Heart right ventricle (tissue), 16 donors: Measurements from ENCODE around the gene MLX. TPM values are rescaled to one million over a fixed set of nuclear protein-coding genes. Genes with fewer than 3 reads are reported as not detected.
"Not testable (repeated sequence)": the region's sequence is repeated elsewhere in the genome, so short reads cannot be mapped to it uniquely, and the experiment has no call there.

ENCODE experiments used
- ATAC-seq, 8 donors: fragments of 200-7000 bp; cut with Tn5 transposase; one replicate each; pipeline ENCODE4 v1.9.1; 2020; ENCODE audit warnings: mild to moderate bottlenecking in 8 of 8, moderate library complexity in 8 of 8, moderate number of reproducible peaks in 1 of 8
- DNase-seq, 2 donors: peaks; one replicate each; pipeline ENCODE4 v3.0.0-alpha.2; 2020
- H3K27ac ChIP-seq, 10 donors: fragments of 200-600 bp; sonication (generic) in 2 of 10; one replicate each; pipeline versions ENCODE4 v1.5.0 to v1.8.0; 2020 to 2022; ENCODE audit warnings: mild to moderate bottlenecking in 3 of 10
- H3K27me3 ChIP-seq, 7 donors: fragments of 200-600 bp; one replicate each; pipeline ENCODE4 v1.8.0; 2021 to 2022; ENCODE audit warnings: mild to moderate bottlenecking in 2 of 7
- H3K36me3 ChIP-seq, 9 donors: fragments of 200-600 bp; sonication (generic) in 1 of 9; one replicate each; pipeline versions ENCODE4 v1.5.0 to v1.8.0; 2020 to 2022; ENCODE audit warnings: mild to moderate bottlenecking in 2 of 9
- H3K4me1 ChIP-seq, 9 donors: fragments of 200-600 bp; sonication (generic) in 1 of 9; one replicate each; pipeline versions ENCODE4 v1.5.0 to v1.8.0; 2020 to 2022; ENCODE audit warnings: mild to moderate bottlenecking in 4 of 9
- H3K4me3 ChIP-seq, 10 donors: fragments of 200-600 bp; sonication (generic) in 2 of 10; one replicate each; pipeline versions ENCODE4 v1.5.0 to v1.8.0; 2020 to 2022; ENCODE audit warnings: mild to moderate bottlenecking in 7 of 10, moderate library complexity in 2 of 10
- H3K9me3 ChIP-seq, 11 donors: fragments of 200-600 bp in 10 of 11; sonication (generic) in 2 of 11; one replicate each; pipeline versions ENCODE4 v1.5.0 to v1.8.0; 2013 to 2022; ENCODE audit warnings: mild to moderate bottlenecking in 2 of 11, control low read depth in 1 of 11, moderate library complexity in 1 of 11
- WGBS, 2 donors: extraction: QIAGEN DNeasy Blood & Tissue Kit; methylation state at CpG; one replicate each; pipeline ENCODE4 v1.1.7; 2013; ENCODE audit warnings: inconsistent platforms in 1 of 2; 5-methylcytosine and 5-hydroxymethylcytosine counted together
- intact Hi-C, 10 donors: fragments of 100-400 bp; cut with DNase I; formaldehyde crosslinking; loops; one replicate each; pipeline versions ENCODE4 v1.11.1 to v1.14.2; 2022
- polyA plus RNA-seq, 2 donors: library from polyadenylated mRNA; stranded (reverse); fragments of 200-250 nt; gene quantifications; one replicate each; pipeline ENCODE4 v1.2.3, GENCODE V29; 2013
- total RNA-seq, 10 donors: library from RNA; stranded (reverse); fragmentation: NEBNext Ultra II Directional in 3 of 10; extraction: Animal tissue kit (Norgen Biotek cat#: 25700) in 3 of 10; gene quantifications; one replicate each; pipeline versions ENCODE4 v1.2.1 to v1.2.4, GENCODE V29; 2021 to 2023
- TF ChIP-seq, protein P1 (sequence below), 9 donors: fragments of 200-600 bp; sonication (generic) in 2 of 9; IDR thresholded peaks; one replicate each; pipeline versions ENCODE4 v1.5.0 to v1.8.0; 2021 to 2022; ENCODE audit warnings: antibody characterized with exemption in 9 of 9, mild to moderate bottlenecking in 5 of 9, moderate library complexity in 1 of 9
- donor health status: Arrhythmogenic right ventricular cardiomyopathy.
- donor health status: ischemic (EF 13 %, LVEDD 7.1; RV severe dilation, severe dysfunction).
- donor health status: healthy with polysubstance abuse.
- donor health status: DM: no; HTN: yes; CAD: no.
- donor health status: DM: no; HTN: no; CAD: no.
- donor health status: ischemic (EF 25% LVEDD 6.9; RV normal size, moderate dysfunction).
- donor health status: ischemic (EF 25% LVEDD 5.7; RV mildly dilated, moderate dysfunction).
- donor health status: healthy.
- donor health status: DM: yes; HTN: yes; CAD: no.
- donor health status: Ischemic cardiomyopathy.
- donor health status: ischemic (EF 35%, LVEDD 5.7; RV mildly dilated, moderate dysfunction).
- donor health status: nonischemic (EF 11% LVEDD 7.7; RV severe dilation, severe dysfunction).
- donor health status: DM: yes; HTN: yes; CAD: no.
- donor health status: PGD.
- donor health status: ischemic (EF 29% LVEDD 5.4; RV normal size, mild dysfunction).
- donor health status: nonischemic (EF 23%, LVEDD 6.1; RV moderate dilation, normal function).

The MLX gene
- total and polyA plus RNA-seq, 12 donors, result 45.7 to 87.2 (median 56.9) TPM

DNA sequence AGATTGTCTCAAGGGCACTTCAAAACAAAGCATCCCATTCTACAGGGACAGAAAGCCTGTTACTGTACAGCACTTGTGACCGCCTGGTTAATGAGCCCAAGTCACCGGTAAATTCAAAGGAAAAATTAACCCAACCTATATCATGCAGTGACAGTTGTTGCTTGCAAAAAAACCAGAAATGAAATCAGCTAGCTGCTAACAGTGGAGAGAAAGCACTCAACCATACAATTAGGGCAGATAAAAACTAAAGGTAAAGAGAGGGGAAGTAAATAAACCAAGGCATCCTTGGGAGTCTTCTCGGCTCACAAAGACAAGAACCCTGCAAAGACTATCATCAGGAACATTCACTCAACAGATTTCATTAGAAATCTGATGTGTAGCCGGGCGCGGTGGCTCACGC lies 36.4 kb downstream of the MLX start:
- H3K36me3 ChIP-seq, result peaks cover 0 to 32% (median 0%) of the 10 kb centered on the region in 9 donors
- TF ChIP-seq, protein P1, sequence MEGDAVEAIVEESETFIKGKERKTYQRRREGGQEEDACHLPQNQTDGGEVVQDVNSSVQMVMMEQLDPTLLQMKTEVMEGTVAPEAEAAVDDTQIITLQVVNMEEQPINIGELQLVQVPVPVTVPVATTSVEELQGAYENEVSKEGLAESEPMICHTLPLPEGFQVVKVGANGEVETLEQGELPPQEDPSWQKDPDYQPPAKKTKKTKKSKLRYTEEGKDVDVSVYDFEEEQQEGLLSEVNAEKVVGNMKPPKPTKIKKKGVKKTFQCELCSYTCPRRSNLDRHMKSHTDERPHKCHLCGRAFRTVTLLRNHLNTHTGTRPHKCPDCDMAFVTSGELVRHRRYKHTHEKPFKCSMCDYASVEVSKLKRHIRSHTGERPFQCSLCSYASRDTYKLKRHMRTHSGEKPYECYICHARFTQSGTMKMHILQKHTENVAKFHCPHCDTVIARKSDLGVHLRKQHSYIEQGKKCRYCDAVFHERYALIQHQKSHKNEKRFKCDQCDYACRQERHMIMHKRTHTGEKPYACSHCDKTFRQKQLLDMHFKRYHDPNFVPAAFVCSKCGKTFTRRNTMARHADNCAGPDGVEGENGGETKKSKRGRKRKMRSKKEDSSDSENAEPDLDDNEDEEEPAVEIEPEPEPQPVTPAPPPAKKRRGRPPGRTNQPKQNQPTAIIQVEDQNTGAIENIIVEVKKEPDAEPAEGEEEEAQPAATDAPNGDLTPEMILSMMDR (IDR thresholded peaks at IDR 0.05), result no peak
- H3K4me1 ChIP-seq, result peaks cover 7 to 57% (median 48%) of the 10 kb centered on the region in 9 donors
- no peak for ATAC-seq
- no peaks in the 10 kb centered on the region for H3K27me3 ChIP-seq
- 88 to 90% methylated on average over 7 of the region's 7 CpGs for WGBS, 2 donors
- intact Hi-C loops, result loop anchor here in 1 of 10 donors (10.0 kb wide), 1 partner anchor 191 kb away; the partner anchor contains the start of genes CNTD1 and COA3
- H3K4me3 ChIP-seq, result no peak overlapping the region
- H3K27ac ChIP-seq, result no peak overlapping the region
- H3K9me3 ChIP-seq, result no peaks in the 10 kb centered on the region
- no peak for DNase-seq

GRCh38 chr17:42607769-42608168 lies 40.9 kb downstream of the MLX start:
- peak overlapping the region in 4 of 10 donors; percentile 90 to 96 (median 94) for H3K27ac ChIP-seq
- H3K27me3 ChIP-seq, result no peaks in the 10 kb centered on the region
- 33 to 44% methylated on average over 3 of the region's 3 CpGs for WGBS, 2 donors
- ATAC-seq (no peak), DNase-seq (no peak)
- TF ChIP-seq, protein P1 (IDR thresholded peaks at IDR 0.05), result no peak
- H3K4me1 ChIP-seq, result peaks cover 6 to 59% (median 47%) of the 10 kb centered on the region in 9 donors
- H3K4me3 ChIP-seq, result peak overlapping the region in 9 of 10 donors; percentile 60 to 97 (median 81)
- intact Hi-C loops, result loop anchor here in 5 of 10 donors (2.0 to 10.0 kb wide), 4 partner anchors 50 to 187 kb away; partner anchors contain the start of genes PLEKHH3 (in 3 of the 5), TUBG2 (in 2 of the 5), CNTD1 (in 1 of the 5) and COA3 (in 1 of the 5)
- peaks cover 0 to 43% (median under 1%) of the 10 kb centered on the region in 9 donors for H3K36me3 ChIP-seq
- H3K9me3 ChIP-seq, result no peaks in the 10 kb centered on the region

- peak overlapping the region; percentile 65 to 96 (median 91) for H3K27ac ChIP-seq
- DNase-seq (no peak), ATAC-seq (peak; percentile 48 to 82 (median 65))
- TF ChIP-seq, protein P1 (IDR thresholded peaks at IDR 0.05), result no peak
- intact Hi-C loops, result loop anchor here in 5 of 10 donors (2.0 to 10.0 kb wide), 4 partner anchors 49 to 186 kb away; partner anchors contain the start of genes PLEKHH3 (in 3 of the 5), TUBG2 (in 2 of the 5), CNTD1 (in 1 of the 5) and COA3 (in 1 of the 5)
- no peaks in the 10 kb centered on the region for H3K9me3 ChIP-seq
- peak overlapping the region; percentile 60 to 97 (median 80) for H3K4me3 ChIP-seq
- peaks cover 0 to 43% (median 5%) of the 10 kb centered on the region in 9 donors for H3K36me3 ChIP-seq
- H3K4me1 ChIP-seq, result peaks cover 6 to 56% (median 47%) of the 10 kb centered on the region in 9 donors
- WGBS, 2 donors, result 0 to 1% methylated on average over 30 of the region's 30 CpGs
- no peaks in the 10 kb centered on the region for H3K27me3 ChIP-seq
Measured at GRCh38 chr17:42608305-42609181, 41.6 kb downstream of the MLX start.

GRCh38 chr17:42609182-42609813 lies 42.4 kb downstream of the MLX start, which contains the start of the genes RETREG3 and TUBG1:
RETREG3 (minus strand) TSS chr17:42609374; CDS start chr17:42609324, 50 bp downstream.
TUBG1 (plus strand) TSS chr17:42609683; CDS start chr17:42609738, 55 bp downstream.
- Histone ChIP-seq H3K36me3 (peaks cover 0 to 45% (median 10%) of the 10 kb centered on the region in 9 donors), H3K27ac (peak within 1 kb of the TSS; percentile 65 to 96 (median 91)), H3K27me3 (no peaks in the 10 kb centered on the region), H3K4me1 (peaks cover 6 to 54% (median 44%) of the 10 kb centered on the region in 9 donors), H3K4me3 (peak within 1 kb of the TSS; percentile 60 to 97 (median 80)), H3K9me3 (no peaks in the 10 kb centered on the region)
- peak; percentile 98 to 99 for DNase-seq
- peak; percentile 96 to 99 (median 98) for ATAC-seq
- intact Hi-C loops, result loop anchor here in 5 of 10 donors (2.0 to 10.0 kb wide), 4 partner anchors 48 to 186 kb away; partner anchors contain the start of genes PLEKHH3 (in 3 of the 5), TUBG2 (in 2 of the 5), CNTD1 (in 1 of the 5) and COA3 (in 1 of the 5)
- TF ChIP-seq, protein P1 (IDR thresholded peaks at IDR 0.05), result peak in 7 of 9 donors; percentile 21 to 67 (median 35)
- 0 to 1% methylated on average over 66 of the region's 66 CpGs for WGBS, 2 donors

GRCh38 chr17:42609814-42610801 lies 43.2 kb downstream of the MLX start:
- peaks cover 6 to 46% (median 39%) of the 10 kb centered on the region in 9 donors for H3K4me1 ChIP-seq
- peak overlapping the region; percentile 52 to 97 (median 78) for H3K4me3 ChIP-seq
- DNase-seq (peak in 1 of 2 donors; percentile 31), ATAC-seq (peak; percentile 7 to 61 (median 23))
- H3K27me3 ChIP-seq, H3K9me3 ChIP-seq: not testable (repeated sequence)
- intact Hi-C loops, result loop anchor here in 8 of 10 donors (2.0 to 10.0 kb wide), 6 partner anchors 47 to 185 kb away; partner anchors contain the start of genes PLEKHH3 (in 3 of the 8), TUBG2 (in 2 of the 8), CCR10 (in 1 of the 8) and CNTD1 (in 1 of the 8)
- peak overlapping the region; percentile 26 to 95 (median 87) for H3K27ac ChIP-seq
- WGBS, 2 donors, result 10 to 15% methylated on average over 34 to 35 of the region's 42 CpGs
- H3K36me3 ChIP-seq, result peaks cover 0 to 47% (median 17%) of the 10 kb centered on the region in 9 donors
